Activated B cell treated with CpG ODN at 0.5 μM for 24 hours (primary cell): ENCODE data around the gene ARHGAP24. TPM values are rescaled to one million over a fixed set of nuclear protein-coding genes. Genes with fewer than 3 reads are reported as not detected.

ENCODE experiments used
- ATAC-seq: fragments of 200-7000 bp; cut with Tn5 transposase; one replicate; pipeline ENCODE4 v1.10.0; 2021; ENCODE audit warnings: low read depth, mild to moderate bottlenecking, moderate library complexity
- CTCF ChIA-PET: fragments of 350-600 bp; sonication (Branson Sonifier 250); formaldehyde crosslinking; loops from one replicate; lab custom pipeline; 2021; ENCODE audit warnings: antibody characterized with exemption; lab: Charles Lee
- POLR2A ChIA-PET: fragments of 350-600 bp; sonication (Branson Sonifier 250); formaldehyde crosslinking; loops from one replicate; lab custom pipeline; 2021; ENCODE audit warnings: antibody characterized with exemption; lab: Charles Lee
- DNase-seq: peaks from one replicate; pipeline ENCODE4 v3.0.0; 2022
- H3K27ac Mint-ChIP-seq: one replicate; pipeline ENCODE4 v1.8.0; 2020; ENCODE audit warnings: mixed read lengths
- H3K27me3 Mint-ChIP-seq: one replicate; pipeline ENCODE4 v1.8.0; 2021; ENCODE audit warnings: mixed read lengths
- H3K36me3 Mint-ChIP-seq: one replicate; pipeline ENCODE4 v1.8.0; 2021; ENCODE audit warnings: low read depth, mixed read lengths
- H3K4me1 Mint-ChIP-seq: one replicate; pipeline ENCODE4 v1.8.0; 2021; ENCODE audit warnings: mixed read lengths
- H3K4me3 Mint-ChIP-seq: one replicate; pipeline ENCODE4 v1.8.0; 2020; ENCODE audit warnings: mild to moderate bottlenecking, mixed read lengths
- H3K9me3 Mint-ChIP-seq: one replicate; pipeline ENCODE4 v1.8.0; 2020; ENCODE audit warnings: mixed read lengths
- intact Hi-C: fragments of 100-400 bp; cut with micrococcal nuclease; formaldehyde crosslinking; loops from one replicate; pipeline ENCODE4 v1.15.1; 2024
- total RNA-seq: library from RNA; stranded (reverse); gene quantifications from 2 replicates; pipeline ENCODE4 v1.2.3, GENCODE V29; 2022
- TF ChIP-seq, protein P1 (sequence below): fragments of 200-600 bp; IDR thresholded peaks from one replicate; pipeline ENCODE4 v1.8.0; 2022; ENCODE audit warnings: antibody characterized with exemption, mild to moderate bottlenecking

Gene ARHGAP24
- total RNA-seq, 1 donor from 2014 or later: 231 TPM

DNA sequence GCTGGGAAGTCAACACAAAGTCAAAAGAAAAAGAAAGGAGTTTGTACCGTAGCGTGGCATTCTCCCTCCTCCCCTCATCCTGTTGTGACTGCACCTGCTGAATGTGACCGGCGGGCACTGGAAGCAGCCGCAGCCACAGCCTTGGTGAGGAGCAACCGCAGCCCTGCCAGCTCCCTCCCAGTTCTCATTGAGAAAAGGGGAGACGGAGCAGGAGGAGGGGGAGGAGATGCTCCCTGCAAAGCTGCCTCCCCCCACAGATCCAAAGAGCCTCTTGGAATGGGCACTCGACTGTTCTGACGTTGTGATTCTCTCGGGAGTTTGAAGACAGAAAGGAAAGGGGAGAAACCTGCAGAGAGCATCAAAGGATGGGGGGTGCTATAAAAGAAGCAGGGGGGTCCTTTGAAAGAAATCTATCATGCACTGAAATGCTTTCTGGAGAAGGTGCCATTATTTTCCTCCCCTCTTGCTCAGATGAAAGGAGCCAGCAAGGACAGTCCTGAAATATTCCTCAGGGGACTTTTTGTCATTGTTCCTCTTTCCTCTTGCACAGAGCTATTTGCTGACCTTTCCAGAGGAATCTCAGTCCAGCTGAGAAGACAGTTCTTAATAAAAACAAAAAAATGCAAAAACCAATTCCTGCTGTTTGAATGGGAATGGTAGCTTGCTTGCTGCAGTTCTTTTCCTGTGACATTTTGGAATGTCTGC, 455.2 kb downstream of the ARHGAP24 start:
- intact Hi-C loops: no loop called here
- Mint-ChIP-seq H3K36me3 (peaks cover 11% of the 10 kb centered on the region), H3K27me3 (no peaks in the 10 kb centered on the region), H3K9me3 (no peaks in the 10 kb centered on the region), H3K27ac (no peak overlapping the region), H3K4me3 (peak overlapping the region; percentile 13), H3K4me1 (peaks cover 38% of the 10 kb centered on the region)
- CTCF ChIA-PET: interaction anchor here (0.6 kb wide), 1 partner anchor 1195 kb away, joined by 3 read pairs; no protein-coding TSS in a partner anchor
- no peak for DNase-seq
- POLR2A ChIA-PET: no interaction called here
- TF ChIP-seq, protein P1, sequence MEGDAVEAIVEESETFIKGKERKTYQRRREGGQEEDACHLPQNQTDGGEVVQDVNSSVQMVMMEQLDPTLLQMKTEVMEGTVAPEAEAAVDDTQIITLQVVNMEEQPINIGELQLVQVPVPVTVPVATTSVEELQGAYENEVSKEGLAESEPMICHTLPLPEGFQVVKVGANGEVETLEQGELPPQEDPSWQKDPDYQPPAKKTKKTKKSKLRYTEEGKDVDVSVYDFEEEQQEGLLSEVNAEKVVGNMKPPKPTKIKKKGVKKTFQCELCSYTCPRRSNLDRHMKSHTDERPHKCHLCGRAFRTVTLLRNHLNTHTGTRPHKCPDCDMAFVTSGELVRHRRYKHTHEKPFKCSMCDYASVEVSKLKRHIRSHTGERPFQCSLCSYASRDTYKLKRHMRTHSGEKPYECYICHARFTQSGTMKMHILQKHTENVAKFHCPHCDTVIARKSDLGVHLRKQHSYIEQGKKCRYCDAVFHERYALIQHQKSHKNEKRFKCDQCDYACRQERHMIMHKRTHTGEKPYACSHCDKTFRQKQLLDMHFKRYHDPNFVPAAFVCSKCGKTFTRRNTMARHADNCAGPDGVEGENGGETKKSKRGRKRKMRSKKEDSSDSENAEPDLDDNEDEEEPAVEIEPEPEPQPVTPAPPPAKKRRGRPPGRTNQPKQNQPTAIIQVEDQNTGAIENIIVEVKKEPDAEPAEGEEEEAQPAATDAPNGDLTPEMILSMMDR: no peak
- ATAC-seq: no peak

DNA sequence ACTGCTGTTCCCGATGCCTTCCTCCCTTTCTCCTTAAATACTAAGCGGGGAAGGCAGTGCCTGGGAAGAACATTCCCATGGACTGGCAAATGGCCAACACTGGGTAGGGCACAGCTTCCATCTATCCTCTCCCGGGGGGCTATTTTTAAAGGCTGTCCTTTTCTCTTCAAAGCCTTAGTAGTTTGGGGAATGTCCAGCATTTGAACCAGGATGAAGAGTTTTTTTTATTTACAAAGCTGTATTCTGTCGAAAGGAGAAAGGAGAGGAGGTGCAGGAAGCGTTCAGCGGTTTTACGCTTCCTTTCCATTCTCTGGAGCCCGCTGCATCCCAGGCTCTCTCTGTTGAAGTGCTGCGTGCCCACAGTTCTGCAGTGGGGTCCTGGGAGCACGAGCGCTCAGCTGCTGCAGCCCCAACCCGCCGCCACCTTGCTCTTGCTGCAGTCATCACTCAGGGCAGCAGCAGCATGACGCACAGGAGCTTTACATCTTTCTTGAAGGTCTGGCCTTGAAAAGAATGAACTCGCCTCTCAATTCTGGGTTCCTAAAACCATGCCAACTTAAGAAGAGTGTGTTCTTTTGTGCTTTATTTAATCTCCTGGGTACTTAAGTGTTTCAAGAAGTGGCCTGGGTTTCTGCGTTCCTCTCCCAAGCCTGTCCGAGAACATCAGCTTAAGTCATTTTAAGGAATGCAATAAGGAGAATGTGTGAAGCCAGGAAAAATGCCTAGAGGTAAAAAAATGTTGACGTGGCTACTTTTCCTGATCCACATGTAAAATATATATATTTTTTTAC, 457.7 kb downstream of the ARHGAP24 start:
- DNase-seq (no peak), ATAC-seq (no peak)
- no peaks in the 10 kb centered on the region for H3K9me3 Mint-ChIP-seq
- H3K4me1 Mint-ChIP-seq: peaks cover 29% of the 10 kb centered on the region
- no peak overlapping the region for H3K27ac Mint-ChIP-seq
- peaks cover 8% of the 10 kb centered on the region for H3K36me3 Mint-ChIP-seq
- intact Hi-C loops: no loop called here
- H3K27me3 Mint-ChIP-seq: no peaks in the 10 kb centered on the region
- ChIA-PET CTCF (no interaction called here), POLR2A (interaction anchor here (0.7 kb wide), 1 partner anchor 676 kb away, joined by 7 read pairs; no protein-coding TSS in a partner anchor)
- no peak overlapping the region for H3K4me3 Mint-ChIP-seq
- TF ChIP-seq, protein P1: no peak

DNA sequence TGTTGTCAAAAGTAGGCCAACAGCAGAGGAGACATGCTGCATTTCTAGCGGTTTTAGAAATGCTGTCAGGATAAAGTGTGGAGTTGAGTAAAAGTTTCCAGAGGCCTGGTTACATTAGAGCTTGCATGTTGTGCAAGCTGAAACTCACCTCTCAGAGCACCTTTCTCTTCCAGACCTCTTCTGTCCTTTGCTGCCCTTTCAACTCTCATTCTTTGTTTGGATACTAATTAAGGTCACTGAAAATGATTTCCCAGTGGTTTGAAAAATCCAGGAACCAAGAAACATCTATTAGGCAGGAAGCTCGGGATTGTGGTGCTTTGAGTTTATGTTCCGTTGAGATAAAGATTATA, 458.3 kb downstream of the ARHGAP24 start:
- no peak overlapping the region for H3K27ac Mint-ChIP-seq
- intact Hi-C loops: no loop called here
- ChIA-PET POLR2A (no interaction called here), CTCF (no interaction called here)
- H3K36me3 Mint-ChIP-seq: peaks cover 8% of the 10 kb centered on the region
- DNase-seq: no peak
- H3K27me3 Mint-ChIP-seq: no peaks in the 10 kb centered on the region
- H3K9me3 Mint-ChIP-seq: no peaks in the 10 kb centered on the region
- peaks cover 24% of the 10 kb centered on the region for H3K4me1 Mint-ChIP-seq
- no peak for ATAC-seq
- H3K4me3 Mint-ChIP-seq: no peak overlapping the region
- TF ChIP-seq, protein P1: no peak

DNA sequence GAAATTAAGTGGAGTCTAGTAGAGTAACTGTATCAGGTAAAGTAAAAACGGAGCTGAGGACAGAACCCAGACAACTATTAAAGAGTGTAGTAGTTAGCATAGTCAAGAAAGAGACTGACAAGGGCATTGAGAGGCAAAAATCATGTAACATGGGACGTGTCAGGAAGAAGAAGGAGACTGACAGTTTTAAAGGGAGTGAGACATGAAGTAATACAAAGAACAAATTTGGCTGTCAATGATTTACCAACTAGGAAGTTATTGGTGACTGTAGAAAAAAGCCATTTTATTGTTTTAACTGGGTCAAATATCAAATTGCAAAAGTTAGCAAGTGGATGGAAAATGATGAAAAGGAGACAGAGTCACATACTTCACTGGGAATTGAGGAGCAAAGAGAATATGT, 462.6 kb downstream of the ARHGAP24 start:
- H3K27me3 Mint-ChIP-seq: no peaks in the 10 kb centered on the region
- ATAC-seq: no peak
- DNase-seq: no peak
- POLR2A ChIA-PET: no interaction called here
- H3K27ac Mint-ChIP-seq: no peak overlapping the region
- intact Hi-C loops: no loop called here
- peaks cover 15% of the 10 kb centered on the region for H3K36me3 Mint-ChIP-seq
- H3K4me1 Mint-ChIP-seq: peaks cover 4% of the 10 kb centered on the region
- H3K9me3 Mint-ChIP-seq: no peaks in the 10 kb centered on the region
- CTCF ChIA-PET: no interaction called here
- no peak overlapping the region for H3K4me3 Mint-ChIP-seq
- TF ChIP-seq, protein P1: no peak

DNA sequence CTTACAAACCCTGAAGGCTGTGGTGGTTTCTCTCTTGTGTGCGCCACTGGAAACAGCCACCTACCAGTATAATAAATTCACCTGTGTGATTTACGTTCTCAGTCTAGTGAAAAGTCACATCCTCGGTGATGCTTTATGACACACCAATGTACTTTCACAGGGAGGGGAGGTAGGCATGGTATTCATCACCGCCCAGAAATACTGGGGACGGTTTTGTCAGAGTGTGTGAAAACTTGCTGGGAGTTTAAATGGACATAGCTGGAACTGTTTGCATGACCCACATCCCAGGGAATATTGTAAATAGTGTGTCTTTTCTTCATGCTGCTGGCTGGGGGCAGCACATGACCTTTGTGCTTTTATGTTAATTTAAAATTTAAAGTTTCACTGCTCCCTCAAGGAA, 463.1 kb downstream of the ARHGAP24 start:
- Mint-ChIP-seq H3K4me3 (no peak overlapping the region), H3K36me3 (peaks cover 16% of the 10 kb centered on the region), H3K4me1 (peaks cover 4% of the 10 kb centered on the region), H3K27me3 (no peaks in the 10 kb centered on the region), H3K27ac (no peak overlapping the region), H3K9me3 (no peaks in the 10 kb centered on the region)
- ATAC-seq (no peak), DNase-seq (no peak)
- intact Hi-C loops: no loop called here
- TF ChIP-seq, protein P1: no peak
- ChIA-PET CTCF (no interaction called here), POLR2A (no interaction called here)
